Fibroblast of skin of back (primary cell): Measurements from ENCODE around the gene RCAN2.

Source experiments
- DNase-seq: peaks from one replicate; pipeline ENCODE4 v3.0.0-alpha.2; 2013

The RCAN2 gene

GRCh38 chr6:46207174-46207573, 284.1 kb downstream of the RCAN2 start:
- DNase-seq: no peak

- DNase-seq: no peak
These were observed 286.2 kb downstream of the RCAN2 start for GRCh38 chr6:46204880-46205650.

- DNase-seq: no peak
These were observed 287.7 kb downstream of the RCAN2 start for GRCh38 chr6:46203391-46204177.

- DNase-seq: no peak
These were observed 289.5 kb downstream of the RCAN2 start for GRCh38 chr6:46201702-46202101.

- DNase-seq: no peak
These were observed 291.9 kb downstream of the RCAN2 start for GRCh38 chr6:46199387-46199786.

- peak; percentile 83 for DNase-seq
These were observed 299.3 kb downstream of the RCAN2 start for GRCh38 chr6:46191961-46192360.

- no peak for DNase-seq
These were observed 300.4 kb downstream of the RCAN2 start for GRCh38 chr6:46190889-46191288.

GRCh38 chr6:46189726-46190125, 301.5 kb downstream of the RCAN2 start:
- no peak for DNase-seq

- no peak for DNase-seq
These were observed 304.7 kb downstream of the RCAN2 start for GRCh38 chr6:46186583-46186982.

GRCh38 chr6:46184114-46184513, 307.1 kb downstream of the RCAN2 start:
- peak; percentile 85 for DNase-seq

GRCh38 chr6:46175976-46176375, 315.3 kb downstream of the RCAN2 start:
- DNase-seq: no peak

GRCh38 chr6:46175446-46175845, 315.8 kb downstream of the RCAN2 start:
- no peak for DNase-seq

- DNase-seq: no peak
These were observed 316.3 kb downstream of the RCAN2 start for GRCh38 chr6:46174904-46175303.

- no peak for DNase-seq
These were observed 319.1 kb downstream of the RCAN2 start for GRCh38 chr6:46172176-46172575.
